ENCODE measurements around the gene MELK. TPM values are rescaled to one million over a fixed set of nuclear protein-coding genes. Genes with fewer than 3 reads are reported as not detected.
A peak's percentile ranks its signal among the peaks of the same experiment; 100 is the strongest.
"Not testable (repeated sequence)": the region's sequence is repeated elsewhere in the genome, so short reads cannot be mapped to it uniquely, and the experiment has no call there.

Gene MELK
- 0.76 and 1.2 TPM in 2 replicates for total RNA-seq

DNA sequence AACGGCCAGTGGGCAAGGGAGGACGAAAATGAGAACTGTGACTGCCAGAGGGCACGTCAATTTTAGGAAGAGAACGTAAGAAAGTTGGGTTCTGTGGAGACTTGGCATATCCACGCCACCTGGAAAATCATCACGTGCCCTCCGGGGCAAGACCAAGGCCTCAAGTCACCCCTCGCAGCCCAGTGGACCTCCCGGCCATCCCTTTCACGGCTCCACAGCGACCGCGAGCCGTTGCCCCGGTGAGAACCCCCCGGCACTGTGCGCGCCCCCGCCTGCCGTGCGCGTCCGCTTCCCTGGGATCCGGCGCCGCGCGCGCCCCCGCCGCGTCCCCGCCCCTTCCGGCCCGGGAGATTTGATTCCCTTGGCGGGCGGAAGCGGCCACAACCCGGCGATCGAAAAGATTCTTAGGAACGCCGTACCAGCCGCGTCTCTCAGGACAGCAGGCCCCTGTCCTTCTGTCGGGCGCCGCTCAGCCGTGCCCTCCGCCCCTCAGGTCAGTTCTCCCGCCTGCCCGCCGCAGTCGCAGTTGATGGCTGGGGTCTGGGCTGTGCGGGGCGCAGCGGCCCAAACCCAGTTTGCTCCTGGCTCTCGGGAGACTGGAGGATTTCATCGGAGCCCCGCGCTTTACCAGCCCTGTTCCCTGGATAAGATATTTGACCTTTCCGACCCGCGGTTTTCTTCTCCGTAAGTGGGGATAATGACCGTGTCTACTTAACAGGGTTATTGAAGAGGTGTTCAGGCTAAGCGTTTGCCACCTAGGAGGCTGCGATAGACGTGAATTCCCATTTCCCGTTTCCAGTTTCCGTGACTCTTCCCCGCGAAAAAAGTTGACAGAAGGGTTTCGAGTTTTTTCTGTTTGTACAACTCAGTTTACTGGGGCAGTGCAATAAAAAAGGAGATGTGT is at the start of gene MELK:
Gene MELK, plus strand, starts transcription at position 381 of the 904 bp plus-strand sequence. CDS start 8,787 bp downstream, outside the sequence.
- CTCF ChIA-PET: no interaction called here
- peak; percentile 91 for DNase-seq

GRCh38 chr9:36530224-36530623 is 42.5 kb upstream of the MELK start:
- Mint-ChIP-seq H3K27me3 (no peaks in the 10 kb centered on the region), H3K4me1 (no peaks in the 10 kb centered on the region), H3K9me3 (no peaks in the 10 kb centered on the region), H3K4me3 (no peak overlapping the region), H3K36me3 (ENCODE audit: low read depth) (no peaks in the 10 kb centered on the region), H3K27ac (no peak overlapping the region)
- ATAC-seq (ENCODE audit: low read depth) (no peak), DNase-seq (no peak)
- ChIA-PET CTCF (no interaction called here), POLR2A (no interaction called here)
- intact Hi-C loops (cut with micrococcal nuclease): no loop called here
- TF ChIP-seq CTCF (IDR thresholded peaks at IDR 0.05): no peak

More for the DNA sequence above, at the start of gene MELK:
- Mint-ChIP-seq H3K27me3 (no peaks in the 10 kb centered on the region), H3K36me3 (ENCODE audit: low read depth) (peaks cover 3% of the 10 kb centered on the region), H3K4me3 (peak within 1 kb of the TSS; percentile 88), H3K4me1 (peaks cover 12% of the 10 kb centered on the region), H3K9me3 (no peaks in the 10 kb centered on the region), H3K27ac (peak within 1 kb of the TSS; percentile 73)
- ATAC-seq (ENCODE audit: low read depth): peak; percentile 89
- intact Hi-C loops (cut with micrococcal nuclease): loop anchor here (1.0 to 5.0 kb wide), 2 partner anchors 85 to 171 kb away; no protein-coding TSS in a partner anchor
- TF ChIP-seq CTCF (IDR thresholded peaks at IDR 0.05): no peak
- POLR2A ChIA-PET: interaction anchor here (0.6 to 1.3 kb wide), 3 partner anchors 15 to 878 kb away, joined by 3 to 4 read pairs (median 3); no protein-coding TSS in a partner anchor

- ChIA-PET CTCF (no interaction called here), POLR2A (interaction anchor here (0.5 kb wide), 1 partner anchor 52 kb away, joined by 5 read pairs; no protein-coding TSS in a partner anchor)
- no peaks in the 10 kb centered on the region for H3K4me1 Mint-ChIP-seq
- intact Hi-C loops (cut with micrococcal nuclease): no loop called here
- H3K27me3 Mint-ChIP-seq: no peaks in the 10 kb centered on the region
- H3K4me3 Mint-ChIP-seq: no peak overlapping the region
- no peak overlapping the region for H3K27ac Mint-ChIP-seq
- no peak for TF ChIP-seq CTCF (IDR thresholded peaks at IDR 0.05)
- ATAC-seq (ENCODE audit: low read depth) (no peak), DNase-seq (no peak)
- H3K36me3 Mint-ChIP-seq (ENCODE audit: low read depth): no peaks in the 10 kb centered on the region
- no peaks in the 10 kb centered on the region for H3K9me3 Mint-ChIP-seq
Observed at GRCh38 chr9:36532353-36532752, 40.3 kb upstream of the MELK start.

- H3K4me1 Mint-ChIP-seq; H3K27me3 Mint-ChIP-seq; CTCF ChIA-PET; DNase-seq; H3K36me3 Mint-ChIP-seq (ENCODE audit: low read depth); H3K9me3 Mint-ChIP-seq; POLR2A ChIA-PET; ATAC-seq (ENCODE audit: low read depth); intact Hi-C loops (cut with micrococcal nuclease); H3K4me3 Mint-ChIP-seq; H3K27ac Mint-ChIP-seq: not testable (repeated sequence)
Observed at GRCh38 chr9:36533726-36534125, 39.0 kb upstream of the MELK start.

DNA sequence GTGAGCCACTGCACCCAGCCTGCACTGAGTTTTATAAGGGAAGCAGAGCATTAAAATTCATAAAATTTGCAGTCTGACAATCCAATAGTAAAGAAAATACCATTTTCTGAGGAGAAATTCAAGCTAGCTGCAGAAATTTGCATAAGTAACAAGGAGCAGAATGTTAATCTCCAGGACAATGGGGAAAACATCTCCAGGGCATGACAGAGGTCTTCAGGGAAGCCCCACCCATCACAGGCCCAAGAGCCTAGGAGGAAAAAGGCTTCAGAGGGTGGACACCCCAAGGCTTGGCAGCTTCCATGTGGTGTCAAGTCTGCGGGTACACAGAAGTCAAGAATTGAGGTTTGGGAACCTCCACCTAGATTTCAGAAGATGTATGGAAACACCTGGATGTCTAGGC is 37.6 kb upstream of the MELK start:
- no peak overlapping the region for H3K4me3 Mint-ChIP-seq
- no peak for DNase-seq
- no peaks in the 10 kb centered on the region for H3K4me1 Mint-ChIP-seq
- ChIA-PET CTCF (no interaction called here), POLR2A (no interaction called here)
- H3K27ac Mint-ChIP-seq: no peak overlapping the region
- no peak for TF ChIP-seq CTCF (IDR thresholded peaks at IDR 0.05)
- no peak for ATAC-seq (ENCODE audit: low read depth)
- no peaks in the 10 kb centered on the region for H3K9me3 Mint-ChIP-seq
- no peaks in the 10 kb centered on the region for H3K36me3 Mint-ChIP-seq (ENCODE audit: low read depth)
- intact Hi-C loops (cut with micrococcal nuclease): no loop called here
- H3K27me3 Mint-ChIP-seq: no peaks in the 10 kb centered on the region

Measured in activated B cell treated with CpG ODN at 0.5 μM for 24 hours (primary cell).